NCI-H748 treated with DMSO at 0.1 percent for 48 hours (cell line): Measurements from ENCODE around the gene WDR43.

Source experiments
- DNase-seq: peaks from one replicate; lab custom pipeline; 2025; lab: John Stamatoyannopoulos, UW

Gene WDR43, protein sequence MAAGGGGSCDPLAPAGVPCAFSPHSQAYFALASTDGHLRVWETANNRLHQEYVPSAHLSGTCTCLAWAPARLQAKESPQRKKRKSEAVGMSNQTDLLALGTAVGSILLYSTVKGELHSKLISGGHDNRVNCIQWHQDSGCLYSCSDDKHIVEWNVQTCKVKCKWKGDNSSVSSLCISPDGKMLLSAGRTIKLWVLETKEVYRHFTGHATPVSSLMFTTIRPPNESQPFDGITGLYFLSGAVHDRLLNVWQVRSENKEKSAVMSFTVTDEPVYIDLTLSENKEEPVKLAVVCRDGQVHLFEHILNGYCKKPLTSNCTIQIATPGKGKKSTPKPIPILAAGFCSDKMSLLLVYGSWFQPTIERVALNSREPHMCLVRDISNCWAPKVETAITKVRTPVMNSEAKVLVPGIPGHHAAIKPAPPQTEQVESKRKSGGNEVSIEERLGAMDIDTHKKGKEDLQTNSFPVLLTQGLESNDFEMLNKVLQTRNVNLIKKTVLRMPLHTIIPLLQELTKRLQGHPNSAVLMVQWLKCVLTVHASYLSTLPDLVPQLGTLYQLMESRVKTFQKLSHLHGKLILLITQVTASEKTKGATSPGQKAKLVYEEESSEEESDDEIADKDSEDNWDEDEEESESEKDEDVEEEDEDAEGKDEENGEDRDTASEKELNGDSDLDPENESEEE

DNA sequence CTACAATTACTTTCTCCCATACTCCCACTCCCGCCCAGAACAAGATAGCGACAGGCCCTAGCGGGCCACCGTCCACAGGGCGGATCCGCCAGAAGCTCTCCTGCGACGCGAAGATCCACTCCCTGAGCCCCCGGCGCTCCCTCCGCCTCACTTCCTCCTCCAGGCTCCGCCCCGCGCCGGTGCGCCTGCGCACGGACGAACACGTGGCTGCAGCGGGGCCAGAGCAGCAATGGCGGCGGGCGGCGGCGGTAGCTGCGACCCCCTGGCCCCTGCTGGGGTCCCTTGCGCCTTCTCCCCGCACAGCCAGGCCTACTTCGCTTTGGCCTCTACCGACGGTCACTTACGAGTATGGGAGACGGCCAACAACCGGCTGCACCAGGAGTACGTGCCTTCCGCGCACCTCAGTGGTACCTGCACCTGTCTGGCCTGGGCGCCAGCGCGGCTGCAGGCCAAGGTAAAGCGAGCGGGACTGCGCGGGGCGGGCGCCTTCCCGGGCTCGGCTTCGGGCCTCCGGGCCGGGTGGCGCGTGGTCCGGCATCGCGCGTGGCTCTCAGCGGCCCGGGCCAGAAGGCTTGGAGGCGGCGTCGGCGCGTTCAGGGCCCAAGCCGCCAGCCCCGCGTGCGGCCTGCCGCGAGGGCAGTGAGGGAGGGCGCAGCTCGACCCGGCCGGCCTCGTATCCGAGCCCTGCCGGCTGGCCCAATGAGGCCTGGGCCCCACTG lies at the start of gene WDR43:
Gene WDR43 (plus strand): TSS at position 198 of the 719 bp plus-strand sequence. CDS start 32 bp downstream, at position 230.
- DNase-seq = peak; percentile 78

DNA sequence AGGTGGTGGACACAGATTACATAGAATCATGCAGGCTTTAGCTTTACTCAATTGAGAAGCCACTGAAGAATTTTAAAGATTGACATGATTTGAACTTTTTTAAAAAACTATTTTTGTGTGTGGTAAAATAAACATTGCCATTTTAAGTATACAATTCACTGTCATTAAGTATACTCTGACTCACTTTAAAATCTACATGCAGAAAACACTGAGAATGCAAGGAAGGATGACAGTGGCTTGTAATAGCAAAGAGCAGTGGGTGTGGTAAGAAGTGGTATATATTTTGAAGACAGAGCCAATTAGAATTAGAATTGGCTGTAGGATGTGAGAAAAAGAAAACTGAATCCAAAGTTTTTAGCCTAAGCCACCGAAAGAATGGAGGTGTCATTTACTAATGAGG lies 39.3 kb upstream of the WDR43 start:
- no peak for DNase-seq

DNA sequence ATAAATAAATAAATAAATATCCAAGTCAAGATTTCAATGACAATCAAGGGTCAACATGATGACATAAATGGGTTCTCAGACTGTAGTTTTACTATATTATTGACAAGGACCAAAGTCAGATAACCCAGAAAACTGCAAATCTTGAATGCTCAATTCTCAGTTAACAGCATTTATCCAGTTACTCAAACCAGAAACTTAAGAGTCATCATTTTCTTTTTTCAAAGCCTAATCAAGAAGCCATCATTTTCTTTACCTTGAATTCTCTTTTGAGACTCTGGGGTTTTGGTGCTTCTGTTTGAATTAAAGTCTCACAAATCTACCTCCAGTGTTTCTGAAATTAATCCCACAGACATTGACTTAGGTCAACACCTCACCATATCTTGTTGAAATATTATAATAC lies 38.5 kb upstream of the WDR43 start:
- DNase-seq = no peak

DNA sequence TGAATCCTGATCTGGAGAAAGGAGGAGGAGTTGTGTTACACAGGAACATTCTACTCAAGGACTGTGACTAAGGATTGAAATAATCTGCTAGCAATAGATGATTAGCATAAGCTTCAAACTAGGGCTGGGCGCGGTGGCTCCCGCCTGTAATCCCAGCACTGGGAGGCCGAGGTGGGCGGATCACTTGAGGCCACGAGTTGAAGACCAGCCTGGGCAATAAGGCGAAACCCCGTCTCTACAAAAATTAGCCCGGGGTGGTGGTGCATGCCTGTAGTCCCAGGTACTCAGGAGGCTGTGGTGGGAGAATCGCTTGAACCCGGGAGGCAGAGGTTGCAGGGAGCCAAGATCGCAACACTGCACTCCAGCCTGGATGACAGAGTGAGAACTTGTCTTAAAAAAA lies 25.9 kb upstream of the WDR43 start:
- no peak for DNase-seq

DNA sequence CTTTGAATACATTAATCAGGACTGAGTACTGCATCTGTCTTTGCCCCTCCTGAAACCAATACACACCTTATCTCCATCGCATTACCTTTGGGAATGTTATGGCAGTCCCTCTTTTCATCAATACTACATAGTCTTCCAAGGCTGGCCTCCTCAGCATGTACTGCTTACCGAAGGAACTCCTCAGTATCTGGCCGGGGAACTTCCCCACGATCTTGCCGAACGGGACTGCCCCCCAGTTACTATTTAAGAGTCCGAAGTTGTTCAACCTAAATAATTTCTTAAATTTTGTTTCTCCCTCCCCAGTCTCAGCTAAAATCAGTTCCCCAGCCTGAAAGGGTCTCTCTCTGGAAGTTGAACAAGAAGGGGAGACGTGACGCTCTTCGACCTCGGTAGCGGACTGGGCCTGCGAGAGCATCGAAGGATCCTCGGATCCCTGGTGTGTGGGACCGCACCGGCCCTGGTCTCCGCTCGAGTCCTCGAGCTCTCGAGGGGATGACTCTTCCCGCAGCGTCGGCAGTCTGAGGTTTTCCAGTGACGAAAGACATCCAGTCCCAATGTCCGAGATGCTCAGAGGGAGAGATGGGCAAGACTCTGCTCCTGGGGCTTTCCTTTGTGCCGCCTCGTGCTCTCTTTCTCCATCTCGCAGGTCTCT lies 24.8 kb upstream of the WDR43 start:
- DNase-seq = peak; percentile 10

DNA sequence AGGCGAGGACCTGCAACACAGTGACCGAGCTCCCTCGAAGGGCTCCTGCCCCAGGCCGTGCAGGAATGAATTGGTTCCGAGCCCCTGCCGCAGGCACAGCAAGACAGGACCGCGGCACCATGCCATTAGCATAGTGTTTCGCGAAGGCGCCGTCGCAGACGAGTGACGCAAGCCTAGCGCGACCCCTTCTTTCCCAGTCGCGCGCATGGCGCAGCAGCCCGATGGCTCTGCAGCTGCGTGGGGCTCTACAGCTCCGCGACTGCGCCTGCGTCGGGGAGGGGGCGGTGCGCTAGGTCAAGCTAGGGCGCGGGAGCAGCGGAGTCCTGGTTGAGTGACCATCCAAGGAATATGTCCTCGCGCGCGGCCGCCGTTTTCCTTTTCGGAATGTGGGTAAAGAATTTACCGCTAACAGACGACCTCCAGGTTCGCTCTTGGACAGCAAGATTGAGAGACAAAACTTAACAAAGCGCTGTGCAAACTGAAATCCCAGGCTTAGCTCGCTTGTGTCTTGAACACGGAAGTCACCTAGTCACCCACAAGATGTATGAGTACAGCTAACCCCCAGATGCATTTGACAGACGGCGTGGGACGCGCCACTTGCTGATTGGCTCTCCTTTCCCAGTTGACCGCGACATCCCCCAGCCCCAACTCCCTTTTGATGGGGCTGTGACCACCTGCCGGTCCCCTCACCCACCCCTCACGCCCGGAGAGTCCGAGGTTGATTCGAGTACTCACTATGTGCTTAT lies 24.1 kb upstream of the WDR43 start, which contains the start of gene TRMT61B:
Gene TRMT61B (minus strand): TSS at position 164 of the 746 bp plus-strand sequence. CDS start 32 bp downstream, at position 132.
- DNase-seq = peak; percentile 75

DNA sequence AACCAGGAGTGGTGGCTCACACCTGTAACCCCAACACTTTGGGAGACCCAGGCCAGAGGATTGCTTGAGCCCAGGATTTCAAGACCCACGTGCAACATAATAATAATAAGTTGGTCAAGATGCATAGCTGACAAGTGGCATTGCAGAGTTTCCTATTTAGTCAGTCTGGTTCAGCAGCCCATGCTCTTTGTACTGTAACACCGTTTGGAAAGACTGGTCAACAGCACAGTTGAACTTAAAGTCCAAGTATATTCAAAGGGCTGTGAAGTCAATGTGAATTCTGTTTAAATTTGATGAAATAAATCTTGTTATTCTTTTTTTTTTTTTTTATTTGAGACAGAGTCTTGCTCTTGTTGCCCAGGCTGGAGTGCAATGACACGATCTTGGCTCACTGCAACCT lies 22.8 kb upstream of the WDR43 start:
- DNase-seq = no peak

DNA sequence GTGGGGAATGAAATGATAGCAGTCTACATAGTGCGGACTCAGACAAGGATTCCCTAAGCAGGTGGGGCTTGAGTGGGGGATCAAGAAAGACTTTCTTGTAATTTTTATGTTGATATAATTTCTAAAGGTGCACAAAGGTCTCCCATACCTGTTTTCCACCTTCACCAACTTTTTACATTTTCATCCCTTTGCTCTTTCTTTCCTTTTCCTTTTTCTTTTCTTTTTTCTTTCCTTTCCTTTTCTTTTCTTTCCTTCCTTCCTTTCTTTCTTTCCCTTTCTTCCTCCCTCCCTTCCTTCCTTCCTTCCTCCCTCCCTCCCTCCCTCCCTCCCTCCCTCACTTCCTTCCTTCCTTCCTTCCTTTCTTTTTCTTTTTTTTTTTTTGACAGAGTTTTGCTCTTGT lies 14.3 kb upstream of the WDR43 start:
- no peak for DNase-seq

DNA sequence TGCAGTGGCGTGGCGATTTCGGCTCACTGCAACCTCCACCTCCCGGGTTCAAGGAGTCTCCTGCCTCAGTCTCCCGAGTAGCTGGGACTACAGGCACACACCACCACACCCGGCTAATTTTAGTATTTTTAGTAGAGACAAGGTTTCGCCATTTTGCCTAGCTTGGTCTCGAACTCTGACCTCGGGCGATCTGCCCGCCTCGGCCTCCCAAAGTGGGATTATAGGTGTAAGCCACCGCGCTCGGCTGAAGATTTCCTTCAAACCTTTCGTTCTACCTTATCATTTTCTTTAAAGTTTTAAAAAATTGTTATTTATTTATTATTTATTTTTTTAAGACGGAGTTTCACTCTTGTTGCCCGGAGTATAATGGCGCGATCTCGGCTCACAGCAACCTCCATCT lies 979 bp upstream of the WDR43 start:
- no peak for DNase-seq

DNA sequence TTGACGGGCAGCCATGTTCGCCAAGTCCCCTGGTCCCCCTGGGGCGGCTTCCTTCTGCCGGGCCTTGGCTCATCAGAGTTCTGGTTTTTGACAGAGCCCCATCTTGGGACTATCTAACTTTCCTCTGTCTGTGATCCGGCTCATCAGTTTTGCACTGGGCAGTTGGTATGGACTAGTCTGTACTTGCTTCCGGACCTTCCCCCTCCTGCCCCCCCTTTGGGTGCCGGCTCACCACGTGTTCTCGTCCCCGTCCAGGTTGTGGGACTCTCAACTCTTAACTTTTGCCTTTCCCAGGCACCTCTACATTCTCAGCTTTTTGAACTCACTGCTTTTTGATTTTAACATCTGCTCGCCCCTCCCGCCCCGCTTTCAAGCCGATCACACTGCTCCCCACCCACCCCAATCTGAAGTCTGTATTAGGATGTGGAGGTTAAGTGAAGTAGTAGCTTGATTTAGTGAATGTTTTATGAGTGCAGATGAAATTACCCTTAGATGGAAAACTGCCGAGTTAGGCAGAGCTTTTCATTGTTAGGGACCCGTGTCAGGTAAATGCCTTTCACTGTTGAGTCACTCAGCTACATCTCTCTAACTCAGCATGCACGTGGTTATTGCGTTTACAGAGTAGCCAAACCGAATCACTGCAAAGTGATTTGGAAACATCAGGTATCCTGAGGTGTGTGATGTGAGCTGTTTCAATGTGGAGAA lies 874 bp downstream of the WDR43 start:
- no peak for DNase-seq

DNA sequence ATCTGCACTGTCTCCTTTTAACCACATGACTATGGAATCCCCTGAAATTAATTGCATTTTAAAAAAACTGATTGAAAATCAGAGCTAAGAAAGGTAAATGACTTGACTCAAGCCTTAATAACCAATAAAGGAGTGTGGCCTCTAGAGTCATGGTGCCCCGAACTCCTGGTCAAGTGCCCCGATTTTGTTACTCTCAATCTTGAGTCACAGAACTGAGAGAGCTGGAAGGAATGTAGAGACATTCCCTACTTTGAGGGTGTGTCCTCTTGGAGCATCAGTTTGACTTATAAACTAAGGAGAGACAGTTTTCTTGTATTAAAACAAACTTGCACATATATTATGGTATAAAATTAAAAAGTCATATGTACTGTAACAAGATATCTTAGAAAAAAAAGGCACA lies 2.4 kb downstream of the WDR43 start:
- DNase-seq = no peak

DNA sequence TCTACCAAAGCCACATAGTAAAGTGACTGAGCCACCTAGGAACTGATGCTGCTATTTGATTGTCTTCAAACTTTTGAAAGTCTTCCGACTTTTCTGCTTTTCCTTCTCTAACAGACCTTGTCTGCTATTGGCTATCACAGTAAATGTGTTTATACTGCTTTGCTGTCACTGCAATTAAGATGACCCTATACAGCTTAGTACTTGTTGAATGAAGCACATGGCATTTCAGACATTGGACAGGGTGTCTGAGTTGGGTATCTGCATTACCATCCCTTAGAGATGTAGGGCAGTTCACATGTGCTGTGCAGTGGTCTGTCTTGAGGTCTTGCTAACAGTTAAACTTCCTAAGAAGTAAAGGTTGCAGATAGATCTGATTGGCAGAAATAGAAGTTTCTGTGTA lies 3.6 kb downstream of the WDR43 start:
- no peak for DNase-seq

DNA sequence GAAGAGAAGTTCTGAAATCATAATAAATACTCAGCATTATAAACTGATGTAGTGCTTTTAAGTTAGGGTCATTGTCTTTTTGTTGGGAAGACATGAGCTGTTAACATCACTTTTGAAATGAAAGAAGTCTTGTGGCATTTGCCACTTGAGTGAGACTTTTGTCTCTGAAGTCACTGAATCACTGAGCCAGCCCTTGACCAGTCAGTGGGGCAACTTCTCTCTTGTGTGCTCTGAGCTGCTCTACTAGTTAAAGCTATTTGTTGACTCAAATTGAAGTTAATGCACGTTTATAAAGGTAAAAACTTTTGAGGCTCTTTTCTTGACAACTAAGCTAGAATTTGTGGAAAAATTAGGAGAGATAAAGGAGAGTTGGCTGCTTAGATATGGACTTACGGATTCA lies 6.7 kb downstream of the WDR43 start:
- no peak for DNase-seq

DNA sequence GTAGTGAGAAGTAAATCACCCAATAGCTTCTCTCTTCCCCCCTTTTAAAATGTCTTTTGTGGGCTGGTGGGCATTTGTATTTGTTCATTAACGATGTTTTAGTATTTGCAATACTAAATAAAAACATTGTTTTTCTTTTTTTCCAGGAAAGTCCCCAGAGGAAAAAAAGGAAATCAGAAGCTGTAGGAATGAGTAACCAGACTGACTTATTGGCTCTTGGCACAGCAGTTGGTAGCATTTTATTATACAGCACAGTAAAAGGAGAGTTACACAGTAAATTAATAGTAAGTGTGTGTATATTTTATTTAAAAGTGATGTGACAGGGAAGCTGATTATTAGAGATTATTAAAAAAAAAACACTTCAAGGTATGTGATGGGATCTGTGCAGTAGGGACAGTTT lies 7.4 kb downstream of the WDR43 start:
- DNase-seq = no peak

DNA sequence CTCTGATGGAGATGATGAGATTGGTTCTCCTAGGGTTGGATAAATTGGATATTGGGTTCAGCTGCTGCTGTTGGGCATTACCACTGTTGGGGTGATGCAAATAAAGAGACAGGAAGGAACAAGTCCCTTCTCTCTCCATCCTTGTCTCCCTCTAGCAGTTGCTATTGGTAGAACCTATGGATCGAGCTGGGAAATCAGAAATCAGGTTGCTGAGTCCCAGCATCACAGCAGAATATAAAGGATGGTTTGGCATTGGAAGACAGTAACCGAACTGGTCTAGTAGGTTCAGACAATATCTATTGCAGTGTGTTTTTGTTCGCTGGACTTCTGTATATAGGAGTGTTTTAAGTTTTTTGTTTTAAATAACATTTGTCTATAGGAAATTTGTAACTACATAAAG lies 8.1 kb downstream of the WDR43 start:
- DNase-seq = no peak

DNA sequence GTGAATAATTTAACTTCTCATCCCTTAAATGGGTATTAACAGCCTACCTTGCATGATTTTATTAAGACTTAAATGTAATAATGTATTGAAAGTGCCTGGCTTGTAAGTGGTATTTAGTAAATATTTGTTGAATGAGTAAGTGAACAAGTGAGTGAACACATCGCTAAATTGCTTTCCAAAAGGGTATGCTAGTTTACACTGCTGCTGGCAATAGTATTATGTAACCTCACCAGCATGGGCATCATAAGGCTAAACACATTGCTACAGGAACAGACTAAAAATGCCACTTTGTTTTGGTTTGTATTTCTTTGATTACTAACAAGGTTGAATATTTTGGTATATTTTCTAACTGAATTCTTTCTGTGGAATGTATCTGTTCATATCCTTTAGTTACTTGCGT lies 9.8 kb downstream of the WDR43 start:
- DNase-seq = no peak

DNA sequence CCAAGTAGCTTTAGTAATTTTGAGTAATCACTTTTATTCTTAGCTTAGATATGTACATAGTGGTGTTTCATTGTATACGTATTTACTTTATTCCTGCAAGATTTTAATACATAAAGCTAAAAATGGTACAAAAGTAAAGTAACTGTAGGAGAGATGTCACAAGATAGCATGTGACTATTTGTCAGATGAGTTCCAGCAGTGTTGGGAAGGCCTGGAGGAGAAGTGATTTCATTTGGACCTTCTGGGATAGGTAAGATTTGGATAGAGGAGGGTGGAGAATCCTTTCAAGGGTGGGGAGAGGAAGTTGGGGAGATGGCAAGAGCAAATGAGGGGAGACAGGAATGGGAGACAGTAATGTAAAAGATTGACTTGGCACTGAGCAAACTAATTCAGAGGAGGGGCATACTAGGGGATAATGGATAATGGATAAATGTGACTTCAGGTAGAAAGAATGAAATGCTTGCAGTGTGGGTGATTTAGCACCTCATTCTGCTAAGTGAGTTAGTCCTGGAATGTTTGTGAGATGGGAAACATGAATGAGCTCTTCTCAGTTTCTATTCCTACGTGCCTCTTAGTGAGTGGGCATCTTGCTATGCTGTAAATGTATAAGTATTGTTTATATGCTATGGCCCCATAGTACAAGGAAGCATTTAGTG lies 10.5 kb downstream of the WDR43 start:
- no peak for DNase-seq

DNA sequence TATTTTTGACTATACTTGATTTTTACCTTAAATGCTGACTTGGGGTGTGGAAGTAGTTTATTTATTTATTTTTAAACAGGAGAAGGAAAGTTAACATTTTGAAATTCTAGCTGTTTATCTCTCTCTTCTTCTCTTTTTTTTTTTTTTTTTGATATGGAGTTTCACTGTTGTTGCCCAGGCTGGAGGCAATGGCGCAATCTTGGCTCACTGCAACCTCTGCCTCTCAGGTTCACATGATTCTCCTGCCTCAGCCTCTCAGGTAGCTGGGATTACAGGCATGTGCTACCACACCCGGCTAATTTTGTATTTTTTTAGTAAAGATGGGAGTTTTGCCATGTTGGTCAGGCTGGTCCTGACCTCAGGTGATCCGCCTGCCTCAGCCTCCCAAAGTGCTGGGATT lies 11.1 kb downstream of the WDR43 start:
- no peak for DNase-seq

DNA sequence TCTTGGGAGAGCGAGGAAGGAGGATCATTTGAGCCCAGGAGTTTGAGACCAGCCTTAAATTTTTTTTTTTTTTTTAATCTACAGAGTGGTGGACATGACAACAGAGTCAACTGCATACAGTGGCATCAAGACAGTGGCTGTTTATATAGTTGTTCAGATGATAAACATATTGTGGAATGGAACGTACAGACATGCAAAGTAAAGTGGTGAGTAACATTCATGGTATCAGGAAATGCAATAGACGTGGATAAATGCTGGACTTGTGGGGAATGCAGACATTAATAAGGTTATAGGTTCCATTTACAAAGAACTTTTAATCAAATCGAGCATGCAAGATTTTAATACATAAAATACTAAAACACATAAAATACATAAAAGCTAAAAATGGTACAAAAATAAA lies 11.9 kb downstream of the WDR43 start:
- no peak for DNase-seq

DNA sequence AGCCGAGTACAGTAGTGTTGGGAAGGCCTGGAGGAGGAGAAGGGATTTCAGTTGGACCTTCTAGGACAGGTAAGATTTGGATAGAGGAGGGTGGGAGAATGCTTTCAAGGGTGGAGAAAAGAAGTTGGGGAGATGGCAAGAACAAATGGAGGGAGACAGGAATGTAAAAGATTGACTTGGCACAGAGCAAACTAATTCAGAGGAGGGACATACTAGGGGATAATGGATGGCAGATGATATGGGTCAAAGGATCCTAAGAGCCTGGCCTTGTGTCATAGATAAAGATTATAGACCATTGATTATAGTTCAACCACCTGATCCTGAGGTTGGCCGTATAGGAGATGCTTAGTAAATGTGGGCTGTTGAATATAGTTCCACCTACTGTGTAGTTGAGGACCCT lies 12.4 kb downstream of the WDR43 start:
- no peak for DNase-seq
